ENCODE measurements around the gene TXNRD2. TPM values are rescaled to one million over a fixed set of nuclear protein-coding genes. Genes with fewer than 3 reads are reported as not detected.

Gene TXNRD2
- total RNA-seq, 1 experiment from 2014 or later = 33.7 TPM

DNA sequence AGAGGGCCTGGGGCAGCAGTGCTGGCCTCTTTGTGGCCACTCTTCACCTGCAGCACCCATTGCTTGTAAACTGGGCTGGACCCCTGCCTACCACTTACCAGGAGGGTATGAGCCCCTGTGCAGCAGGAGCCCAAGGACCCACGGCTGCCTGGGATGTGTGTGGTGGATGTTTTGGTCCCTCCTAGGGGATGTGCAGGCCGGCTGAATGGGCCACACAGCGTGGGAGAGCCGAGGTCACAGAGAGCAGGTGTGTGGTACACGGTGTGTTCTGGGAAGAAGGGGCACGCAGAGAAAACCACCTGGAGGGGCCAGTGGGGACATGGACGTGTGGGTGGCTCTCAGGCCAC, 67.7 kb downstream of the TXNRD2 start:
- Mint-ChIP-seq H3K4me1 (ENCODE audit: low read depth, unreplicated experiment) (no peaks in the 10 kb centered on the region), H3K9me3 (ENCODE audit: low read depth, unreplicated experiment) (no peaks in the 10 kb centered on the region), H3K27me3 (ENCODE audit: unreplicated experiment) (no peaks in the 10 kb centered on the region), H3K4me3 (ENCODE audit: low read depth, unreplicated experiment) (no peak overlapping the region), H3K36me3 (ENCODE audit: insufficient read depth, unreplicated experiment) (peaks cover 4% of the 10 kb centered on the region), H3K27ac (ENCODE audit: unreplicated experiment) (no peak overlapping the region)
- intact Hi-C loops (cut with micrococcal nuclease; ENCODE audit: unreplicated experiment) = no loop called here
- TF ChIP-seq, protein P1, sequence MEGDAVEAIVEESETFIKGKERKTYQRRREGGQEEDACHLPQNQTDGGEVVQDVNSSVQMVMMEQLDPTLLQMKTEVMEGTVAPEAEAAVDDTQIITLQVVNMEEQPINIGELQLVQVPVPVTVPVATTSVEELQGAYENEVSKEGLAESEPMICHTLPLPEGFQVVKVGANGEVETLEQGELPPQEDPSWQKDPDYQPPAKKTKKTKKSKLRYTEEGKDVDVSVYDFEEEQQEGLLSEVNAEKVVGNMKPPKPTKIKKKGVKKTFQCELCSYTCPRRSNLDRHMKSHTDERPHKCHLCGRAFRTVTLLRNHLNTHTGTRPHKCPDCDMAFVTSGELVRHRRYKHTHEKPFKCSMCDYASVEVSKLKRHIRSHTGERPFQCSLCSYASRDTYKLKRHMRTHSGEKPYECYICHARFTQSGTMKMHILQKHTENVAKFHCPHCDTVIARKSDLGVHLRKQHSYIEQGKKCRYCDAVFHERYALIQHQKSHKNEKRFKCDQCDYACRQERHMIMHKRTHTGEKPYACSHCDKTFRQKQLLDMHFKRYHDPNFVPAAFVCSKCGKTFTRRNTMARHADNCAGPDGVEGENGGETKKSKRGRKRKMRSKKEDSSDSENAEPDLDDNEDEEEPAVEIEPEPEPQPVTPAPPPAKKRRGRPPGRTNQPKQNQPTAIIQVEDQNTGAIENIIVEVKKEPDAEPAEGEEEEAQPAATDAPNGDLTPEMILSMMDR (IDR thresholded peaks at IDR 0.05; ENCODE audit: unreplicated experiment) = no peak
- no TSS peak for BruUV-seq (replicated peaks)
- CTCF ChIA-PET = no interaction called here
- no peak for DNase-seq

DNA sequence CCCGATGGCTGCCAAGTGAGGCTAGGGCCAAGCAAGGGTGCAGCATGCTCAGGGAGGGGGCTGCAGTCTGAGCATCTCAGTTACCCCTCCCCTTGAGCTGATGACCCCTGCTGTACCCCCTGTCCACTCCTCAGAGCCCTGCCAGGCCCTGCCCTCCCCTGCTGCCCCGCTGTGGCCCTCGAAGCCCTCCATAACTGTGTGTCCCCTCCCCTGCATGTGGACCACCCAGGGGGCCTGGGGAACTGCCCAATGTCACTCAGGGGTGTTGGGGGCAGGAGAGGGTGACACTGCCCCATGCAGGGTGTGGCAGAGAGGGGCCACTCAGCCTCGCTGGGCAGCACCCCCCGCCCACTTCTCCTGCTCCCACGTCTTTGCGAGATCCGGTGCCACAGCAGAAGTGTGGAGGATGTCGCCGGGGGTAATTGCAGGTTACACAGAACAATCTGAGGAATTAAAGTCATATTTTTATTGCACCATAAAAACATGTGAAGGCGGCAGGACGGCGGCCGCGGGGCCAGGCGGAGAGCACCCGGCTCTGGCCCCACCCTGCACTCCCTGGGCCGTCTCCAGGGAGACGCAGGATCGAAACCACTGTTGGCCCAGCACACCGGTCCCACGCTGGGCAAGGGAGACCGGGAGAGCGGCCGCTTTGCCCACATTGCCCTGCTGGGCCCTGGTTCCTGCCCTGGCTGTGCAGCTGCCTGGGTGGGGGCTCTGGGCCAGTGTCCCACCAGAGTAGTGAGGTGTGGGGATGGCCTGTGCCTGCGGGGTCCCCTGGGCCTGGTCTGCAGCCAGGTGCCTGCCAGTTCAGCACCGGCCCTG, 68.3 kb downstream of the TXNRD2 start:
- TF ChIP-seq, protein P1 (IDR thresholded peaks at IDR 0.05; ENCODE audit: unreplicated experiment) = no peak
- H3K27me3 Mint-ChIP-seq (ENCODE audit: unreplicated experiment) = no peaks in the 10 kb centered on the region
- no peak overlapping the region for H3K27ac Mint-ChIP-seq (ENCODE audit: unreplicated experiment)
- H3K36me3 Mint-ChIP-seq (ENCODE audit: insufficient read depth, unreplicated experiment) = peaks cover 4% of the 10 kb centered on the region
- no TSS peak for BruUV-seq (replicated peaks)
- no peaks in the 10 kb centered on the region for H3K4me1 Mint-ChIP-seq (ENCODE audit: low read depth, unreplicated experiment)
- no peak for DNase-seq
- CTCF ChIA-PET = no interaction called here
- H3K4me3 Mint-ChIP-seq (ENCODE audit: low read depth, unreplicated experiment) = no peak overlapping the region
- intact Hi-C loops (cut with micrococcal nuclease; ENCODE audit: unreplicated experiment) = no loop called here
- H3K9me3 Mint-ChIP-seq (ENCODE audit: low read depth, unreplicated experiment) = no peaks in the 10 kb centered on the region

DNA sequence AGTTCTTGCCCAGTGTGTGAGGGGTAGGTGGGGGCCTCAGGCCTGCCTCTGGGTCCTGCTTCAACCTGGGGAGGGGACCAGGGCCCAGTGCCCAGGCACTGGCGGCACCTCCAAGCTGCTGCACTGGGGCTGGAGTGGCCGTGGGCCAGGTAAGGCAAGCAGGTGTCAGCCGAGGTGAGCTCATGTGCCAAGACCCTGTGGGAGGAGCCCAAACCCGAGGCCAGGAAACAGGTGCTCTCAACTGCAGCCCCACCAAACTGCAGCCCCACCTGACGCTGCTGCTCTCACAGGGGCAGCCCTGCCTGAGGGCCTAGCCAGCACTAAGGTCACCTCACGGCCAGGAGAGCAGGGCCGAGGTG, 68.9 kb downstream of the TXNRD2 start:
- Mint-ChIP-seq H3K27ac (ENCODE audit: unreplicated experiment) (no peak overlapping the region), H3K4me3 (ENCODE audit: low read depth, unreplicated experiment) (no peak overlapping the region), H3K4me1 (ENCODE audit: low read depth, unreplicated experiment) (no peaks in the 10 kb centered on the region), H3K27me3 (ENCODE audit: unreplicated experiment) (no peaks in the 10 kb centered on the region), H3K9me3 (ENCODE audit: low read depth, unreplicated experiment) (no peaks in the 10 kb centered on the region), H3K36me3 (ENCODE audit: insufficient read depth, unreplicated experiment) (peaks cover 4% of the 10 kb centered on the region)
- intact Hi-C loops (cut with micrococcal nuclease; ENCODE audit: unreplicated experiment) = no loop called here
- CTCF ChIA-PET = no interaction called here
- TF ChIP-seq, protein P1 (IDR thresholded peaks at IDR 0.05; ENCODE audit: unreplicated experiment) = no peak
- no peak for DNase-seq
- BruUV-seq (replicated peaks) = no TSS peak

DNA sequence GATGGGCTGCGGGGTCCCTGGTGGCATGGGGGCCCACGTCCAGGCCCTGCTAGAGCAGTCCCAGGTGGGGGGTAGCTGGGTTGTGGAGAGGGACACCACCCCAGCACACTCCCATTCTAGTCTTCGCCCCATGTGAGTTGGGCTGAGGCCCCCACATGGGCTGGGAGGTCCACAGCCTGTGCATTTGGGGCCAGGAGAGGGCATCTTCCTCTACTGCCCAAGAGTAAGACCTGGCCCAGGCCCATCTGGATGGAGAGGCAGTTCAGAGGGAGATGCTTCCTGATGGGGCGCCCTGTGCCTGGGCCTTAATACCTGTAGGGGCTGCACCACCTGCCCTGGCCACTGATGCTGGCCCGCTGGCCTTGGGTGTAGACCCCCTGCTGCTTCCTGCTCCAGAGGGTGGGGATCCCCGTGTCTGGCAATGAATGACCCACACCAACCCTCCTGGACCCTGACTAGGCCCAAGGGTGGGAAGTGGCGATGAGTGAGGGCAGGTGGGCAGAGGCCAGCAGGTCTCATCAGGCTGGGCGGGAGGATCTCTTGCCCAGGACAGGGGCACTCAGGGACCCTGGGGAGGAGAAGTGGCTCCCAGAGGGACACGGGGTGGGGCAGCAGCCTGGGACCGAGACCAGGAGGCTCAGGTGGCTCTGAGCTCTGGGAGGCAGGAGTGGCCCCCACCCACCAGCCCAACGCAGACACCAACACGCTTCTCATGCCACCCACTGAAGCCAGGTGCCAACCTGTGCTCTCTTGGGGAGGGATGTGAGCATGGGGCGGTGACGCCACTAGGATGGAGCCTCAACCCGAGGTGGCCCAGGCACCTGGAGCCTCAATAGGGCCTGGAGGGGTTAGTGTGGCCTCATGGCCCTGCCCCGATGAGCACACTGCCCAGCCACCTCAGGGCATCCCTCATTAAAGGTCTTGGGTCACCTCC, 69.5 kb downstream of the TXNRD2 start:
- no peak overlapping the region for H3K27ac Mint-ChIP-seq (ENCODE audit: unreplicated experiment)
- intact Hi-C loops (cut with micrococcal nuclease; ENCODE audit: unreplicated experiment) = no loop called here
- no peaks in the 10 kb centered on the region for H3K4me1 Mint-ChIP-seq (ENCODE audit: low read depth, unreplicated experiment)
- H3K4me3 Mint-ChIP-seq (ENCODE audit: low read depth, unreplicated experiment) = no peak overlapping the region
- no peaks in the 10 kb centered on the region for H3K27me3 Mint-ChIP-seq (ENCODE audit: unreplicated experiment)
- CTCF ChIA-PET = no interaction called here
- BruUV-seq (replicated peaks) = no TSS peak
- TF ChIP-seq, protein P1 (IDR thresholded peaks at IDR 0.05; ENCODE audit: unreplicated experiment) = no peak
- peaks cover 4% of the 10 kb centered on the region for H3K36me3 Mint-ChIP-seq (ENCODE audit: insufficient read depth, unreplicated experiment)
- no peak for DNase-seq
- H3K9me3 Mint-ChIP-seq (ENCODE audit: low read depth, unreplicated experiment) = no peaks in the 10 kb centered on the region
